ENCODE results near the gene SUFU. TPM values are rescaled to one million over a fixed set of nuclear protein-coding genes. Genes with fewer than 3 reads are reported as not detected.
A peak's percentile ranks its signal among the peaks of the same experiment; 100 is the strongest.

Gene SUFU
- total and polyA plus RNA-seq, 2 donors (not counting 1 experiment from before 2014, with no cell fraction given) = 4.8 to 13.3 TPM

- TF ChIP-seq EZH2 (IDR thresholded peaks at IDR 0.05; ENCODE audit: borderline replicate concordance, insufficient read depth, low read depth, low read length, poor library complexity, severe bottlenecking) (no peak), CTCF (IDR thresholded peaks at IDR 0.05) (no peak)
- no peaks in the 10 kb centered on the region for H3K27me3 ChIP-seq (replicated peaks in 1 of 4; ENCODE audit: control extremely low read depth in 1 of 4, control insufficient read depth in 3 of 4, insufficient read depth in 4 of 4, low read length in 3 of 4)
- H3K79me2 ChIP-seq (ENCODE audit: control insufficient read depth, insufficient read depth, low read length) = no peaks in the 10 kb centered on the region
- POLR2A ChIA-PET = no interaction called here
- peaks cover 0 to 19% of the 10 kb centered on the region in 2 donors for H3K4me1 ChIP-seq (ENCODE audit: control insufficient read depth in 2 of 2, insufficient read depth in 2 of 2, low read length in 2 of 2)
- no peaks in the 10 kb centered on the region for H3K9me3 ChIP-seq (ENCODE audit: control extremely low read depth in 1 of 3, control insufficient read depth in 2 of 3, insufficient read depth in 1 of 3, low read length in 2 of 3)
- H4K20me1 ChIP-seq (ENCODE audit: control insufficient read depth, insufficient read depth, low read length, poor library complexity, severe bottlenecking) = no peaks in the 10 kb centered on the region
- H3K27ac ChIP-seq (ENCODE audit: low read length in 2 of 2) = no peak overlapping the region
- no peak for DNase-seq
- no peak overlapping the region for H2AFZ ChIP-seq (ENCODE audit: insufficient read depth, low read depth, low read length, poor library complexity, severe bottlenecking)
- H3K9ac ChIP-seq (ENCODE audit: low read length) = no peak overlapping the region
- no peak overlapping the region for H3K4me3 ChIP-seq (ENCODE audit: control extremely low read depth in 1 of 5, extremely low read depth in 1 of 5, insufficient read depth in 1 of 5, low read depth in 2 of 5, low read length in 4 of 5)
- peaks cover 0 to 5% of the 10 kb centered on the region in 2 experiments for H3K36me3 ChIP-seq (replicated peaks in 1 of 2; ENCODE audit: control extremely low read depth in 1 of 2, control insufficient read depth in 1 of 2, extremely low read depth in 1 of 2, insufficient read depth in 2 of 2, low read length in 1 of 2)
- CTCF ChIA-PET = interaction anchor here (0.7 to 1.5 kb wide), 2 partner anchors 28 to 163 kb away, joined by 3 to 6 read pairs; no protein-coding TSS in a partner anchor
- no peak overlapping the region for H3K4me2 ChIP-seq (replicated peaks; ENCODE audit: low read depth, low read length, poor library complexity, severe bottlenecking)
- Mint-ChIP-seq H3K27ac (no peak overlapping the region), H3K4me3 (no peak overlapping the region), H3K4me1 (peaks cover 15% of the 10 kb centered on the region), H3K9me3 (ENCODE audit: insufficient read depth) (no peaks in the 10 kb centered on the region), H3K27me3 (no peaks in the 10 kb centered on the region)
- 80% methylated on average over 2 of the region's 4 CpGs for WGBS (ENCODE audit: insufficient coverage)
- ATAC-seq (ENCODE audit: low read depth) = no peak
- intact Hi-C loops (cut with micrococcal nuclease) = no loop called here
These were observed 107.8 kb downstream of the SUFU start for GRCh38 chr10:102611514-102612087.

GRCh38 chr10:102612964-102613275 lies 109.1 kb downstream of the SUFU start:
- no peak overlapping the region for H3K4me3 Mint-ChIP-seq
- DNase-seq = no peak

More at GRCh38 chr10:102612964-102613275, 109.1 kb downstream of the SUFU start:
- ChIA-PET CTCF (interaction anchor here (1.0 kb wide), 1 partner anchor 29 kb away, joined by 4 read pairs; no protein-coding TSS in a partner anchor), POLR2A (interaction anchor here (0.5 kb wide), 1 partner anchor 32 kb away, joined by 3 read pairs; no protein-coding TSS in a partner anchor)
- no peaks in the 10 kb centered on the region for H3K27me3 ChIP-seq (replicated peaks in 1 of 4; ENCODE audit: control extremely low read depth in 1 of 4, control insufficient read depth in 3 of 4, insufficient read depth in 4 of 4, low read length in 3 of 4)
- no peak for ATAC-seq (ENCODE audit: low read depth)
- H3K36me3 ChIP-seq (replicated peaks in 1 of 2; ENCODE audit: control extremely low read depth in 1 of 2, control insufficient read depth in 1 of 2, extremely low read depth in 1 of 2, insufficient read depth in 2 of 2, low read length in 1 of 2) = peaks cover 0 to 19% of the 10 kb centered on the region in 2 experiments
- H3K79me2 ChIP-seq (ENCODE audit: control insufficient read depth, insufficient read depth, low read length) = no peaks in the 10 kb centered on the region
- H3K27ac ChIP-seq (ENCODE audit: low read length in 2 of 2) = peak overlapping the region in 1 of 2 donors; percentile 25
- intact Hi-C loops (cut with micrococcal nuclease) = no loop called here
- no peak overlapping the region for H3K9ac ChIP-seq (ENCODE audit: low read length)
- TF ChIP-seq EZH2 (IDR thresholded peaks at IDR 0.05; ENCODE audit: borderline replicate concordance, insufficient read depth, low read depth, low read length, poor library complexity, severe bottlenecking) = no peak
- no peak for TF ChIP-seq CTCF (IDR thresholded peaks at IDR 0.05)
- H3K9me3 ChIP-seq (ENCODE audit: control extremely low read depth in 1 of 3, control insufficient read depth in 2 of 3, insufficient read depth in 1 of 3, low read length in 2 of 3) = no peaks in the 10 kb centered on the region
- 88% methylated on average over 2 of the region's 8 CpGs for WGBS (ENCODE audit: insufficient coverage)
- no peaks in the 10 kb centered on the region for H3K9me3 Mint-ChIP-seq (ENCODE audit: insufficient read depth)
- no peak overlapping the region for H2AFZ ChIP-seq (ENCODE audit: insufficient read depth, low read depth, low read length, poor library complexity, severe bottlenecking)
- no peak overlapping the region for H3K4me2 ChIP-seq (replicated peaks; ENCODE audit: low read depth, low read length, poor library complexity, severe bottlenecking)
- no peak overlapping the region for H3K27ac Mint-ChIP-seq
- H3K4me1 Mint-ChIP-seq = peaks cover 17% of the 10 kb centered on the region
- H3K4me3 ChIP-seq (ENCODE audit: control extremely low read depth in 1 of 5, extremely low read depth in 1 of 5, insufficient read depth in 1 of 5, low read depth in 2 of 5, low read length in 4 of 5) = no peak overlapping the region
- no peaks in the 10 kb centered on the region for H4K20me1 ChIP-seq (ENCODE audit: control insufficient read depth, insufficient read depth, low read length, poor library complexity, severe bottlenecking)
- peaks cover 0 to 23% of the 10 kb centered on the region in 2 donors for H3K4me1 ChIP-seq (ENCODE audit: control insufficient read depth in 2 of 2, insufficient read depth in 2 of 2, low read length in 2 of 2)
- H3K27me3 Mint-ChIP-seq = no peaks in the 10 kb centered on the region

All from B cell (primary cell).